Activated CD4-positive, alpha-beta T cell treated with anti-CD3 and anti-CD28 coated beads, Interleukin-2, amount 10 ng/mL, durations not matched to agents 7 days and 5 days (primary cell): ENCODE data around the gene AMPD1. TPM values are rescaled to one million over a fixed set of nuclear protein-coding genes. Genes with fewer than 3 reads are reported as not detected.

Experiments
- total RNA-seq, 2 experiments: library from RNA; stranded (reverse); gene quantifications; one replicate each; pipeline ENCODE4 v1.2.3, GENCODE V29; 2021

AMPD1 gene
- total RNA-seq, 2 experiments from 2014 or later = not detected

Other genes starting within 250 kb of the AMPD1 start
- gene TRIM33, start 184.3 kb downstream of the AMPD1 start, total RNA-seq = 10 to 100 TPM; 42.7 to 48.1 TPM
- gene BCAS2, start 113.9 kb downstream of the AMPD1 start, total RNA-seq = 10 to 100 TPM; 39.7 to 48.7 TPM
- under 1 TPM; 0.12 to 0.15 TPM for gene DENND2C, start 25.5 kb downstream of the AMPD1 start, total RNA-seq
- gene NRAS, start 21.2 kb upstream of the AMPD1 start, total RNA-seq = 10 to 100 TPM; 45.4 to 52.4 TPM
- 100 to 1,000 TPM; 381 to 439 TPM for gene CSDE1, start 62.4 kb upstream of the AMPD1 start, total RNA-seq
- 10 to 100 TPM; 59.4 to 65.0 TPM for gene SIKE1, start 85.1 kb upstream of the AMPD1 start, total RNA-seq
- not detected for gene SYCP1, start 159.3 kb upstream of the AMPD1 start, total RNA-seq